Caco-2 (cell line): Measurements from ENCODE around the gene PATJ. TPM values are rescaled to one million over a fixed set of nuclear protein-coding genes. Genes with fewer than 3 reads are reported as not detected.

Source experiments
- BruUV-seq: library from RNA; stranded (reverse); fragments of 400-500 nt; replicated peaks from 2 replicates; lab custom pipeline; 2021; lab: Mats Ljungman, UMichigan
- CTCF ChIA-PET: fragments of 300-600 bp; sonication (Branson Sonifier 250); formaldehyde crosslinking; loops from one replicate; lab custom pipeline; 2022; ENCODE audit warnings: antibody characterized with exemption; lab: Charles Lee
- POLR2A ChIA-PET: fragments of 300-600 bp; sonication (Branson Sonifier 250); formaldehyde crosslinking; loops from one replicate; lab custom pipeline; 2022; ENCODE audit warnings: antibody characterized with exemption; lab: Charles Lee
- DNase-seq, 2 experiments: peaks; one replicate each; pipeline versions ENCODE4 v3.0.0 to v3.0.0-alpha.2; 2020 to 2022
- H3K27me3 ChIP-seq: replicated peaks from 2 replicates; pipeline ENCODE4 v1.6.0; 2011; ENCODE audit warnings: low read length; ENCODE audit not compliant: control insufficient read depth, insufficient read depth
- H3K36me3 ChIP-seq: 2 replicates; pipeline ENCODE4 v1.5.1; 2011; ENCODE audit warnings: low read length; ENCODE audit not compliant: control insufficient read depth, insufficient read depth
- H3K4me1 ChIP-seq: fragments of 250-450 bp; sonication (Bioruptor Pico); 2 replicates; pipeline ENCODE4 v1.5.1; 2020; ENCODE audit warnings: mild to moderate bottlenecking
- H3K4me3 ChIP-seq: 2 replicates; pipeline ENCODE4 v1.5.1; 2011; ENCODE audit warnings: low read depth, mild to moderate bottlenecking, control low read depth, low read length
- H3K9me3 ChIP-seq: fragments of 250-450 bp; sonication (Bioruptor Pico); 2 replicates; pipeline ENCODE4 v1.5.1; 2020; ENCODE audit warnings: mild to moderate bottlenecking, moderate library complexity
- H3K27ac Mint-ChIP-seq: one replicate; pipeline ENCODE4 v1.8.0; 2022; ENCODE audit warnings: mixed read lengths; ENCODE audit not compliant: unreplicated experiment
- H3K27me3 Mint-ChIP-seq: one replicate; pipeline ENCODE4 v1.8.0; 2022; ENCODE audit warnings: mixed read lengths; ENCODE audit not compliant: insufficient read depth, unreplicated experiment
- H3K36me3 Mint-ChIP-seq: one replicate; pipeline ENCODE4 v1.8.0; 2022; ENCODE audit warnings: mild to moderate bottlenecking, mixed read lengths; ENCODE audit not compliant: insufficient read depth, unreplicated experiment
- H3K4me1 Mint-ChIP-seq: one replicate; pipeline ENCODE4 v1.8.0; 2022; ENCODE audit warnings: low read depth, mixed read lengths; ENCODE audit not compliant: unreplicated experiment
- H3K4me3 Mint-ChIP-seq: one replicate; pipeline ENCODE4 v1.8.0; 2022; ENCODE audit warnings: mild to moderate bottlenecking, moderate library complexity, mixed read lengths; ENCODE audit not compliant: unreplicated experiment
- H3K9me3 Mint-ChIP-seq: one replicate; pipeline ENCODE4 v1.8.0; 2022; ENCODE audit warnings: mixed read lengths; ENCODE audit not compliant: unreplicated experiment
- CTCF ChIP-seq, 2 experiments: fragments of 200-600 bp in 1 of 2; IDR thresholded peaks; 1 replicate in 1 of 2; 2 replicates in 1 of 2; pipeline versions ENCODE4 v1.5.1 to v1.8.0; 2011 to 2022; ENCODE audit warnings: antibody characterized with exemption in 1 of 2, control low read depth in 1 of 2, inconsistent platforms in 1 of 2, low read depth in 1 of 2, low read length in 1 of 2, mild to moderate bottlenecking in 1 of 2, moderate library complexity in 1 of 2; ENCODE audit not compliant: insufficient read depth in 1 of 2, severe bottlenecking in 1 of 2, unreplicated experiment in 1 of 2
- intact Hi-C: fragments of 100-400 bp; cut with micrococcal nuclease; formaldehyde crosslinking; loops from one replicate; pipeline ENCODE4 v1.10.0; 2022; ENCODE audit not compliant: unreplicated experiment
- total RNA-seq: library from RNA; stranded (reverse); gene quantifications from 2 replicates; pipeline ENCODE4 v1.2.3, GENCODE V29; 2022

The PATJ gene
- total RNA-seq, 1 experiment from 2014 or later: 31.6 TPM

- CTCF ChIA-PET: no interaction called here
- Mint-ChIP-seq H3K27ac (no peak overlapping the region), H3K4me3 (no peak overlapping the region), H3K27me3 (no peaks in the 10 kb centered on the region), H3K4me1 (no peaks in the 10 kb centered on the region), H3K9me3 (no peaks in the 10 kb centered on the region), H3K36me3 (no peaks in the 10 kb centered on the region)
- no peaks in the 10 kb centered on the region for H3K36me3 ChIP-seq
- no peaks in the 10 kb centered on the region for H3K27me3 ChIP-seq
- no peaks in the 10 kb centered on the region for H3K9me3 ChIP-seq
- intact Hi-C loops: no loop called here
- H3K4me1 ChIP-seq: no peaks in the 10 kb centered on the region
- no peak for TF ChIP-seq CTCF (IDR thresholded peaks at IDR 0.05; ENCODE audit: insufficient read depth in 1 of 2, low read depth in 1 of 2, low read length in 1 of 2, severe bottlenecking in 1 of 2, unreplicated experiment in 1 of 2)
- H3K4me3 ChIP-seq: no peak overlapping the region
- POLR2A ChIA-PET: no interaction called here
- no peak for DNase-seq
- BruUV-seq: no TSS peak
Measured at GRCh38 chr1:62012836-62013235, 270.6 kb downstream of the PATJ start.

GRCh38 chr1:62013264-62013663 is 271.0 kb downstream of the PATJ start:
- Mint-ChIP-seq H3K27me3 (no peaks in the 10 kb centered on the region), H3K36me3 (no peaks in the 10 kb centered on the region), H3K27ac (no peak overlapping the region), H3K4me1 (no peaks in the 10 kb centered on the region), H3K4me3 (no peak overlapping the region), H3K9me3 (no peaks in the 10 kb centered on the region)
- no peaks in the 10 kb centered on the region for H3K9me3 ChIP-seq
- no peaks in the 10 kb centered on the region for H3K4me1 ChIP-seq
- no peaks in the 10 kb centered on the region for H3K36me3 ChIP-seq
- ChIA-PET CTCF (no interaction called here), POLR2A (no interaction called here)
- H3K4me3 ChIP-seq: no peak overlapping the region
- H3K27me3 ChIP-seq: no peaks in the 10 kb centered on the region
- no TSS peak for BruUV-seq
- intact Hi-C loops: no loop called here
- no peak for DNase-seq
- no peak for TF ChIP-seq CTCF (IDR thresholded peaks at IDR 0.05; ENCODE audit: insufficient read depth in 1 of 2, low read depth in 1 of 2, low read length in 1 of 2, severe bottlenecking in 1 of 2, unreplicated experiment in 1 of 2)

- no peak overlapping the region for H3K27ac Mint-ChIP-seq
- no peak for DNase-seq
- H3K4me3 Mint-ChIP-seq: no peak overlapping the region
- TF ChIP-seq CTCF (IDR thresholded peaks at IDR 0.05; ENCODE audit: insufficient read depth in 1 of 2, low read depth in 1 of 2, low read length in 1 of 2, severe bottlenecking in 1 of 2, unreplicated experiment in 1 of 2): no peak
- no peaks in the 10 kb centered on the region for H3K4me1 ChIP-seq
- no peaks in the 10 kb centered on the region for H3K36me3 Mint-ChIP-seq
- no peaks in the 10 kb centered on the region for H3K4me1 Mint-ChIP-seq
- H3K27me3 Mint-ChIP-seq: no peaks in the 10 kb centered on the region
- no peaks in the 10 kb centered on the region for H3K36me3 ChIP-seq
- no peaks in the 10 kb centered on the region for H3K27me3 ChIP-seq
- POLR2A ChIA-PET: no interaction called here
- intact Hi-C loops: no loop called here
- H3K4me3 ChIP-seq: no peak overlapping the region
- no peaks in the 10 kb centered on the region for H3K9me3 Mint-ChIP-seq
- no peaks in the 10 kb centered on the region for H3K9me3 ChIP-seq
- BruUV-seq: no TSS peak
- CTCF ChIA-PET: no interaction called here
Measured at GRCh38 chr1:62022382-62022983, 280.2 kb downstream of the PATJ start.
